Neutrophil (primary cell): ENCODE data around the gene ARF4.
"Not testable (repeated sequence)": the region's sequence is repeated elsewhere in the genome, so short reads cannot be mapped to it uniquely, and the experiment has no call there.

ENCODE experiments used
- H3K27ac ChIP-seq: fragments of 200-600 bp; sonication (generic); 2 replicates; pipeline ENCODE4 v1.5.1; 2016; ENCODE audit warnings: mild to moderate bottlenecking, moderate library complexity
- H3K27me3 ChIP-seq: fragments of 200-600 bp; sonication (generic); 2 replicates; pipeline ENCODE4 v1.6.0; 2016; ENCODE audit warnings: mild to moderate bottlenecking
- H3K36me3 ChIP-seq: fragments of 200-600 bp; sonication (generic); 2 replicates; pipeline ENCODE4 v1.5.1; 2017
- H3K4me1 ChIP-seq, 2 experiments: fragments of 200-600 bp in 1 of 2; sonication (generic) in 1 of 2; 1 replicate in 1 of 2; 2 replicates in 1 of 2; pipeline versions ENCODE4 v1.5.1 to v1.6.1; 2013 to 2016; ENCODE audit warnings: low read depth in 1 of 2, low read length in 1 of 2, mild to moderate bottlenecking in 1 of 2, moderate library complexity in 1 of 2; ENCODE audit not compliant: control insufficient read depth in 1 of 2, insufficient read depth in 1 of 2
- H3K4me3 ChIP-seq, 2 experiments: fragments of 200-600 bp in 1 of 2; sonication (generic) in 1 of 2; 1 replicate in 1 of 2; 2 replicates in 1 of 2; pipeline ENCODE4 v1.5.1; 2013 to 2016; ENCODE audit warnings: low read depth in 1 of 2, low read length in 1 of 2, mild to moderate bottlenecking in 1 of 2, moderate library complexity in 1 of 2
- H3K9me3 ChIP-seq: fragments of 200-600 bp; sonication (generic); 2 replicates; pipeline ENCODE4 v1.5.1; 2016
- CTCF ChIP-seq: fragments of 200-600 bp; sonication (generic); IDR thresholded peaks from 2 replicates; pipeline ENCODE4 v1.5.1; 2016; ENCODE audit warnings: antibody characterized with exemption

ARF4 gene

GRCh38 chr3:57624801-57625200 is 27.7 kb upstream of the ARF4 start:
- TF ChIP-seq CTCF = no peak
- H3K4me3 ChIP-seq = no peak overlapping the region
- H3K9me3 ChIP-seq = no peaks in the 10 kb centered on the region
- H3K27ac ChIP-seq = no peak overlapping the region
- H3K36me3 ChIP-seq = peaks cover 73% of the 10 kb centered on the region
- H3K27me3 ChIP-seq = no peaks in the 10 kb centered on the region
- H3K4me1 ChIP-seq = no peaks in the 10 kb centered on the region

- no peak for TF ChIP-seq CTCF
- Histone ChIP-seq H3K4me3 (no peak overlapping the region), H3K27ac (no peak overlapping the region), H3K27me3 (no peaks in the 10 kb centered on the region), H3K36me3 (peaks cover 50% of the 10 kb centered on the region), H3K9me3 (no peaks in the 10 kb centered on the region), H3K4me1 (no peaks in the 10 kb centered on the region)
These were observed 25.2 kb upstream of the ARF4 start for GRCh38 chr3:57622362-57622761.

- H3K4me1 ChIP-seq = peaks cover 6% of the 10 kb centered on the region in 2 experiments
- H3K36me3 ChIP-seq = peaks cover 5% of the 10 kb centered on the region
- H3K4me3 ChIP-seq = no peak overlapping the region
- no peak for TF ChIP-seq CTCF
- no peaks in the 10 kb centered on the region for H3K27me3 ChIP-seq
- no peak overlapping the region for H3K27ac ChIP-seq
- no peaks in the 10 kb centered on the region for H3K9me3 ChIP-seq
These were observed 20.6 kb upstream of the ARF4 start for GRCh38 chr3:57617739-57618138.

GRCh38 chr3:57616233-57616632 is 19.1 kb upstream of the ARF4 start:
- no peak overlapping the region for H3K4me3 ChIP-seq
- H3K36me3 ChIP-seq = no peaks in the 10 kb centered on the region
- no peaks in the 10 kb centered on the region for H3K27me3 ChIP-seq
- H3K4me1 ChIP-seq = peaks cover 6% of the 10 kb centered on the region in 2 experiments
- H3K9me3 ChIP-seq = no peaks in the 10 kb centered on the region
- H3K27ac ChIP-seq = peak overlapping the region; percentile 66
- TF ChIP-seq CTCF = no peak

GRCh38 chr3:57611870-57612269 is 14.7 kb upstream of the ARF4 start:
- H3K9me3 ChIP-seq, H3K36me3 ChIP-seq, H3K4me3 ChIP-seq, H3K27me3 ChIP-seq, H3K27ac ChIP-seq, H3K4me1 ChIP-seq: not testable (repeated sequence)

GRCh38 chr3:57605683-57606082 is 8.5 kb upstream of the ARF4 start:
- Histone ChIP-seq H3K4me1 (no peaks in the 10 kb centered on the region), H3K9me3 (no peaks in the 10 kb centered on the region), H3K4me3 (no peak overlapping the region), H3K27ac (no peak overlapping the region), H3K36me3 (no peaks in the 10 kb centered on the region), H3K27me3 (no peaks in the 10 kb centered on the region)
- no peak for TF ChIP-seq CTCF
